GM04504 (cell line): Measurements from ENCODE around the gene FAHD2A.
"Not testable (repeated sequence)": the region's sequence is repeated elsewhere in the genome, so short reads cannot be mapped to it uniquely, and the experiment has no call there.

Source experiments
- DNase-seq: peaks from one replicate; pipeline ENCODE4 v3.0.0-alpha.2; 2012; ENCODE audit warnings: low read depth

FAHD2A gene

GRCh38 chr2:95435872-95436209 lies 33.3 kb downstream of the FAHD2A start:
- not testable (repeated sequence) for DNase-seq

DNA sequence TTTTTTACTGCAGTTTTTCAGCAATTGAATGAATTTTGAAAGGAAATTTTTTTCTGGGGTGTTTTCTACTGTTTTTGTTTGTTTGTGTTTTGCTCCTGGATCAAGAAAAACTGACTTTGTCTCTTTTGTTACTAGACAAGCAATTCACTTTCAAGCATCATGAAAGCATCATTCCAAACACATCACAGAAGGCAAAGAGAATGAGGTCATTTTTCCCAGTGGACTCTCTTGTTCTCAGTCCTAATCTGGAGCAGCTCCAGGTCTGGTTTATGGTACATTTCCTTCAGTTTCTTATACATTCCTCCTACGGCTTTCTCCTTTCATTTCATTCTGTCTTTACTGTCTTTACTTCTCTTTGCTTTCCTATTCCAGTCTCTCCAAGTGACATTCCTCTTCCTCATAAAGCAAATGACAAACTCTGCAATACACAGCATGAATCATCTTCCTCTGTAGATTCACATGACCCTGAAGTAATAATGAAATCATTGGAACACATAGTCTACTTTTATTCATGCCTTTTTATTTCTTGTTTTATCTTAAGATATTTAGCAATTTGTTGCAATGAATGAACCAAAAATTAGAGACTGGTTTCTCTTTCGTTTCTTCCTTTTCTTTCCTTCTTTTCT lies 40.1 kb downstream of the FAHD2A start:
- not testable (repeated sequence) for DNase-seq

DNA sequence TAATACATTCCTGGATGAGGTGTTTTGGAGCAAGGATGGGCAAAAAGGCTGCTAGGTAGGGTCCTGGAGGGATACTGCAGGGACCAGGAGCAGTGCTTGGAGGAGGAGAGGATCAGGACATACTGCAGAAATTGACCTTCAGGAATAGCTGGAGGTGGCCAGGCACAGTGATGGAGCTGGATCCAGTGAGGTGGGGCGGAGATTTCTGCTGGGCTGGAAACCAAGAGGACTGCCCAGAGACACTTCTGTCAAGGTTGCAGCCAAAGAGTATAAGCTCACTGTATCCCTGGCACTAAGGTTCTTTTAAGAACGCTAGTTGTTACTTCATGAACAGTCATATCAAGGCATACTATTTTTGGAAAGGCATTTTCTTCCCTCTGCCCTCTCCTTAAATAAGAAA lies 42.8 kb downstream of the FAHD2A start:
- DNase-seq = not testable (repeated sequence)

- not testable (repeated sequence) for DNase-seq
Observed at GRCh38 chr2:95463292-95463691, 60.8 kb downstream of the FAHD2A start.
